ENCODE results near the gene CMIP.
"Not testable (repeated sequence)": the region's sequence is repeated elsewhere in the genome, so short reads cannot be mapped to it uniquely, and the experiment has no call there.

The CMIP gene

GRCh38 chr16:81421536-81421935 is 23.1 kb upstream of the CMIP start:
- DNase-seq (ENCODE audit: low read depth) = no peak
- no peak for TF ChIP-seq CTCF (IDR thresholded peaks at IDR 0.05; ENCODE audit: low read length, missing control alignments)
- no peak overlapping the region for H3K4me3 ChIP-seq (replicated peaks; ENCODE audit: low read depth, low read length)

DNA sequence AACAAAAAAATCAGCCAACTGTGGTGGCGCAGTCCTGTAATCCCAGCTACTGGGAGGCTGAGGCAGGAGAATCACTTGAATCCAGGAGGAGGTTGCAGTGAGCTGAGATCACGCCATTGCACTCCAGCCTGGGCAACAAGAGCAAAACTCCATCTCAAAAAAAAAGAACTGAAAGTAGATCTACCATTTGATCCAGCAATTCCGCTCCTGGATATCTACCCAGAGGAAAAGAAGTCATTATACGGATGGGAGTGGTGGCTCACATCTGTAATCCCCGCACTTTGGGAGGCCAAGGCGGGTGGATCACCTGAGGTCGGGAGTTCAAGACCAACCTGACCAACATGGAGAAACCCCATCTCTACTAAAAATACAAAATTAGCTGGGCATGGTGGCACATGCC is 22.5 kb upstream of the CMIP start:
- DNase-seq (ENCODE audit: low read depth); H3K4me3 ChIP-seq (replicated peaks; ENCODE audit: low read depth, low read length): not testable (repeated sequence)

GRCh38 chr16:81424771-81425170 is 19.8 kb upstream of the CMIP start:
- H3K4me3 ChIP-seq (replicated peaks; ENCODE audit: low read depth, low read length) = no peak overlapping the region
- no peak for DNase-seq (ENCODE audit: low read depth)
- TF ChIP-seq CTCF (IDR thresholded peaks at IDR 0.05; ENCODE audit: low read length, missing control alignments) = no peak

GRCh38 chr16:81427219-81427618 is 17.4 kb upstream of the CMIP start:
- no peak overlapping the region for H3K4me3 ChIP-seq (replicated peaks; ENCODE audit: low read depth, low read length)
- no peak for DNase-seq (ENCODE audit: low read depth)
- no peak for TF ChIP-seq CTCF (IDR thresholded peaks at IDR 0.05; ENCODE audit: low read length, missing control alignments)

DNA sequence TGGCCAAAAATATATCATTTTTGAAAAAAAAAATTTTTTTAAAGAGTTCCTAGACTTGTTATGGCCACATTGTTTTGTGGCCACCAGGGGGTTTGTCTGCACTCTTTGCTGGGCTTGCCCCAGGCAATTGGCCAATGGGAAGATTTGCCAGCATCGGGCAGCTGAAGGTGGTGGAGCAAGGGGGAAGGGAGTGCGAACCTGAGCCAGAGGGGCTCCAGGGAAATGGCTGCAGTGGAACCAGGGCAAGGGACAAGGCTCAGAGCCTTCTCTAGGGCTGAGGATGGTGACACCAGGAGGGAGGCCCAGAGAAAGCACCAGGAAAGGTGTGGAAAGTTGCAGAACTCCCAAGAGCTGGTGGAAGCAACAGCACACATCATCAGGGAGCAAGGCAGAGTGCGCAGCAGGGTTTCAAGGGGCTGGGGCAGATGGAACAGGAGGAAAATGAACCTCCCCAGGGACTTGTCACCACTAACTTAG is 15.5 kb upstream of the CMIP start:
- H3K4me3 ChIP-seq (replicated peaks; ENCODE audit: low read depth, low read length) = no peak overlapping the region
- peak; percentile 61 for TF ChIP-seq CTCF (IDR thresholded peaks at IDR 0.05; ENCODE audit: low read length, missing control alignments)
- DNase-seq (ENCODE audit: low read depth) = peak; percentile 62

DNA sequence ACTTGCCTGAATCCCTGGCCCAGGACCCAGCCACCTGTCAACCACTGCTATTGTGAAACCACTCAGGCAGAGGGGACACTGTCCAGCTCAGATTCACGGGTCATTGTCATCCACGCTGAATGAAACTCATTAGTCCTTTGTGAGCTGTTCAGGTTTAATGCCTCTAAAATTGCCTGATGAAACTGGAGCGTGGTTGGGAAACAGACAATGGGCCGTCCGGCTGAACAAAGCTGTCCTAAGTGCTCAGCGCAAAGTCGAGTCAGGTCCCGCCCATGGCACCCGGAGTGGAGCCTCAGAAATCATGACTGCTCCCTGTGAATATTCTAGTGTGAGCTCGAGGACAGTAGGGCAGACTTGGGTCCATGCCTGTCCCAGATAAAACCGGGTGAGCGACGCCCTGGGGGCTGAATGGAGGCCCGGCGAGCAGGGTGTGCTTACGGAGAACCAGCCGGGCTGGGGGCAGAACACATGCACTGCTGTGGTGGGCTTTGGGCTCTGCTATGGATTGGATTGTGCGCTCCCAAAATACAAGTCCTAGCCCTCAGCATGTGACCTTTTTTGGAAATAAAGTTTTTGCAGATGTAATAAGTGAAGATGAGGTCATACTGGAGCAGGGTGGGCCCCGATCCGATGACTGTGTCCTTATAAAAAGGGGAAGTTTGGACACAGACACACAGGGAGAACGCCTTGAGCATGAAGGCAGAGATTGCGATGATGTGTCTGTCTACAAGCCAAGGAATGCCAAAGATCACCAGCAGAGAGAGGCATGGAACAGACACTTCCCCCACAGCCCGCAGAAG is 12.9 kb upstream of the CMIP start:
- H3K4me3 ChIP-seq (replicated peaks; ENCODE audit: low read depth, low read length) = no peak overlapping the region
- DNase-seq (ENCODE audit: low read depth) = peak; percentile 73
- TF ChIP-seq CTCF (IDR thresholded peaks at IDR 0.05; ENCODE audit: low read length, missing control alignments) = no peak

- no peak for TF ChIP-seq CTCF (IDR thresholded peaks at IDR 0.05; ENCODE audit: low read length, missing control alignments)
- DNase-seq (ENCODE audit: low read depth) = no peak
- no peak overlapping the region for H3K4me3 ChIP-seq (replicated peaks; ENCODE audit: low read depth, low read length)
These were observed 11.6 kb upstream of the CMIP start for GRCh38 chr16:81432937-81433557.
